ENCODE measurements around the gene SNAPC5.
"Not testable (repeated sequence)": the region's sequence is repeated elsewhere in the genome, so short reads cannot be mapped to it uniquely, and the experiment has no call there.

The SNAPC5 gene

DNA sequence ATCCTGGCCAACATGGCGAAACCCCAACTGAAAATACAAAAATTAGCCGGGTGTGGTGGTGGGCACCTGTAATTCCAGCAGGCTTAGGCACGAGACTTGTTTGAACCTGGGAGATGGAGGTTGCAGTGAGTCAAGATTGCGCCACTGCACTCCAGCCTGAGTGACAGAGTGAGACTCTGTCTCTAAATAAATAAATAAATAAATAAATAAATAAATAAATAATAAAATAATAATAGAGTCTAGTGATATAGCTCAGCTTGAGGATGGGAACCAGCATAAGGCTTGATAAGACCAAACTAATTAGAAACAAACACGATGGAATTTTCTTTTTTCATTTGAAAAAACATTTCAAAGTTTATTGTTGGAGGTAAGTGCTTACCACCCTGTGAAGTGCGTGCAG lies 36.3 kb downstream of the SNAPC5 start:
- in situ Hi-C loops (cut with MboI; ENCODE audit: low sequenced_read_pairs) = not testable (repeated sequence)

GRCh38 chr15:66459818-66460615 lies 37.5 kb downstream of the SNAPC5 start:
- in situ Hi-C loops (cut with MboI; ENCODE audit: low sequenced_read_pairs) = no loop called here

DNA sequence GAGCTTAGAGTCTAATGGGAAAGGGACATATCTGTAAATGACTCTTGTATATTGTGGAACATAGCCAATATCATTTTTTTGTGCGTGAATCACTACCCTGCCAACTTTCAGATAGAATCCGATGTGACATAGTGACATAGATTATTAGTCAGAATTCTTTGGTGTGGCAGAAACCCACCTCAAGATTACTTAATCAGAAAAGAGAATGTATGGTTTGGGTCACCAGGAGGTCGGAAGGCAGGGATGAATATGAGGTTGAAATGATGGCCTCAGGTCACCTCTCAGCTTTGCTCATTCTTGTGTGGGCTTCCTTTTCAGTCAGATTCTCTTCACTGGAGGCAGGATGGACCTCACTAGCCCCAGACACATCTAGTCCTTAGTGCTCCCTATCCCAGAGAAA lies 41.4 kb downstream of the SNAPC5 start:
- in situ Hi-C loops (cut with MboI; ENCODE audit: low sequenced_read_pairs) = no loop called here

DNA sequence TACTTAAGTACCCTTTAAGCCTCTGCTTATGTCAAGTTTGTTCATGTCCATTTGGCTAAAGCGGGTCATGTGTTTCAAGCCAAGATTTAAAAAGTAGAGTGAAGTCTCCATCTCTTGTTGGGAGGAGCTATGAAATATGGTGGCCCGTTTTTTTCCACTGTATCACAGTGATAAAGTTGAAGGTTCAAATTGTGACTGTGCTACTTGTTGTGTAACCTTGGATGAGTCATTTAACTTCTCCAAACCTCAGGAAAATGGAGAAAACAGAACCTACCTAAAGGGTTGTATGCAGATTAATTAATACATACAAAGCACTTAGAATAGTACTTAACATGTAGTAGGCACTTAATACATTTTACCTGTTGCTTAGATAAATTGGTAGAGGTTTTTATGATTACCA lies 43.4 kb downstream of the SNAPC5 start:
- in situ Hi-C loops (cut with MboI; ENCODE audit: low sequenced_read_pairs) = no loop called here

DNA sequence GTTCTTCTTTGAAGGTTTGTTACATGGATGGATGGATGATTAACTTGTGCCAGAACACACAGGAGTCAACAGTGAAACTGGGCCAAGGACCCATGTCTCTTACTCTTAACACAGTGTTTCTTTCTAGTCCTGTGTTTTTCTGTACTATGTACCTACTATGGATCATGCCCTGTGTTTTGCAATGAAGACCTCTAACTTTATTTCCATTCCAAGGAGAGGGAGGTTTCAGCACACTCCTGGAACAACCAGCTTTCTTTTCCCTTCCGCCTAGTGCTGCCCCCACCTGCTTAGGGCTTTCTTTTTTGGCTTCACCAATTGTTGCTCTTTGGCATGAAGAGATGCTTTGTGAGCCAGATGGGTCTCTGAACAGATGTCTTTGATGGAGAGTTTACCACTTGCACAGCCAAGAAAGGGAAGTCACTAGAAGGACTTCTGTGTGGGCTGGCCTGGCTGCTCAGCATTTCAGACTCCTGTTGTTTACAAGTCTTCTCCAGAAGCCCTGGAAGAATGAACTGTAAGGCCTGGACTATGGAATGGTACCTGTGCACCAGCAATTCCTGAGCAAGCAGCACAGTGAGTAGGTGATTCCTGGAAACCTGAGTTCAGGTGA lies 44.5 kb downstream of the SNAPC5 start:
- in situ Hi-C loops (cut with MboI; ENCODE audit: low sequenced_read_pairs) = no loop called here

GRCh38 chr15:66452420-66452819 lies 45.1 kb downstream of the SNAPC5 start:
- in situ Hi-C loops (cut with MboI; ENCODE audit: low sequenced_read_pairs) = no loop called here

Data from HL-60/S4 treated with retinoic acid at 250 ng/mL for 4 days and 3 days (cell line).